Activated T-helper 9 cell treated with anti-CD3 and anti-CD28 coated beads, Interleukin-2, amount 50 U/mL, for 16 hours (primary cell): ENCODE data around the gene SCN8A.
A peak's percentile ranks its signal among the peaks of the same experiment; 100 is the strongest.
"Not testable (repeated sequence)": the region's sequence is repeated elsewhere in the genome, so short reads cannot be mapped to it uniquely, and the experiment has no call there.

Experiments used
- DNase-seq: peaks from one replicate; pipeline ENCODE4 v3.0.0-alpha.2; 2020; ENCODE audit warnings: low read depth

The SCN8A gene

DNA sequence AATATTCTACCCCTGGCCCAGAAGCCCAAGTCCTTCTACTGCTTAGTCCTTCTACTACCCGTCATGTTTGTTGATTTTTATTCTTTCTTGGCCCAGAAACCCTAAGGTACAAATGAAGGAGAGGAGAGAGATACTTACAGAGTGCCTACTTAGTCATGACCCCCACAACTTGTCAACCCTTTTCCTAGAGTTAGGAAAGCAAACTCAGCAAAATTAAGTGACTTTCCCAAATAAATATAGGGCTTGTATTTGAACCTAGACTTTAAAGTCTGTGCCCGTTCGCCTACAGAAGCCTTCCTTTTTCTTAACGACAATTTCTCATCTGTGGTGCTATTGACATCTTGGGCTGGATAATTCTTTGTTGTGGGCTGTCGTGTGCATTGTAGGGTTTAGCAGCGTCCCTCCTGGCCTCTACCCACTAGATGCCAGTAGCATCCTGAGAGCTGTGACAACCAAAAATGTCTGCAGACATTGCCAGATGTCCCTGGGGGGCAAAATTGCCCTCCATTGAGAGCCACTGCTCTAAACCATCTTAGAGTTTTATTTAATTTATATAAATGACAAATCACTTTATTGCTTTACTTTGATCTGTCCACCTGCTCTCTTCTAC, 175.1 kb downstream of the SCN8A start:
- DNase-seq = no peak

DNA sequence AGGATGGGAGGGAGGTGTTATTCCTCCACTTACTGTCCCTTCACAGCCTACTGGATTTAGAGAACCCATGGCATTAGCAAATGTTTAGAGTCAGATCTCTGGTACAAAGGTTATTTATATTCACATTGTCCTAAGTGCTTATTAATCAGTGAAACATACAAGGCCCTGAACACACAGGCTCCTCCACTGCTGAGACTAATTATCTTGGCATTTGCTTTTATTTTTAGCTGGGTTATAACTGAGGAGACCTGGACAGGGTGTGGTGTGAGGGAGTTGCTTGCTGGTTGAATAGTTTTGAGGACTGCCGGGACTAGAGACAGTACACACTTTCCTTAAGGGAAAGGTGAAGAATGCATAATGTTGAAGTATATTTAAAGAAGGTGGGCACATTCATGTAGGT, 180.0 kb downstream of the SCN8A start:
- no peak for DNase-seq

DNA sequence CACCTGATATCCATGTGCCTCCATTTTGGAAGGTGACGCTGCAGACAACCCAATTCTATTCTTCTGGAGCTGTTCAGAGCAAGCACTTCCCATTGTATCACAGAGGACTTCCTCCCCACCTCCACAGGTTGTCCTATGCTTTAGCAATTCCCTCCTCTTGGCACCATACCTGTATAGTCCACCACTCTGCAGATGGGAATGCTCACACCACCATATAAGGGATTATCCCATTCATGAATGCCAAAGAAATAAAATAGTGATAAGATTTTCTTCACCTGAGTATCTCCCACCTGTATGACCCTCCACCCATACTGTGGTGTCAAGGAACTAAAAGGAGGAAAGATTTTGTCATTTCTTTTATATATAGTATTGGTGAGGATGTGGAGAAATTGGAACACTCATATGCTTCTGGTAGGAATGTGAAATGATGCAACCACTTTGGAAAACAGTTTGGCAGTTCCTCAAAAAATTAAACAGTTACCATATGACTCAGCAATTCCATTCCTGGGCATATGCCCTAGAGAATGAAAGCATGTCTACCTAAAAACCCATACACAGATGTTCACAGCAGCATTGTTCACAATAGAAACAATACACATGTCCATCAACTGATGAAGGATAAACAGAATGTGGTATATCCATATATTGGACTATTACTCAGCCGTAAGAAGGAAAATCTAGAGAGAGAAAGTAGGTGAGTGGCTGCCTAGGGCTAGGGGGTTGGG, 182.3 kb downstream of the SCN8A start:
- DNase-seq = no peak

DNA sequence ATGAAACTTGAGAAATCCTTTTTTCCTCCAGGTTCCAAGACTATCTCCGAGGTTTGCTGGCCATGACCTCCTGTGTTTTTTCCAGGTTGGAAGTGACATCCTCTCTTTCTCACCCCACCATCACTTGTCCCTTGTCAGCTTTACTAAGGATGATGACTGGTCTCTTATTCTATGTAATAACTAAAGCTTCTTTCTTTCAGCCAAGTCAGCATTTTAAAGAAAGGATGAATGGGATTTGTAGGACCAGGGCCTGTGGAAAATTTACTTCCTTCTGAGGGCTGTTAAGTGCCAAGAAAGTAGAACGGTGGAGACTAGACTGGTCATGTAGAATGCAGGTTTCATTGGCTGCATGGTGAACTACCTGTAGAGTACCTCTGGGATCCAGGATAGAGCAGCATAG, 183.9 kb downstream of the SCN8A start:
- no peak for DNase-seq

DNA sequence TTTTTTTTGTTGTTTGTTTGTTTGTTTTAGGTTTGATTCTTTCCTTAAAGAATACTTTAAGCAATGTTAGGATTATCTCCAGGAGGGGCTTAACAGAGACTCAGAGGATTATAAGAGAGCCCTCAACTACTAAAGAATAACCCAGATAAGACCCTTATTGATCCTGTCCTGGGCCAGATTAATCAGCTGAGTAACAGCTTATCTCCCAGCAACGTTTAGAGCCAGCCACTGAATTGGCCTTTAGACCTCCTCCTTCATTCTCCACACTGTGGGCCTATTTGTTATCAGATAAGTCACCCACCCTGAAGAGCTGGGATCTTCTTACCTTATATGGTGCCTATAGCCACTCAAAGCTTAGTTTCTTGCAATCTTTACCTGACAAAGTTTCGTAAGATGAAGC, 186.4 kb downstream of the SCN8A start:
- DNase-seq = no peak

DNA sequence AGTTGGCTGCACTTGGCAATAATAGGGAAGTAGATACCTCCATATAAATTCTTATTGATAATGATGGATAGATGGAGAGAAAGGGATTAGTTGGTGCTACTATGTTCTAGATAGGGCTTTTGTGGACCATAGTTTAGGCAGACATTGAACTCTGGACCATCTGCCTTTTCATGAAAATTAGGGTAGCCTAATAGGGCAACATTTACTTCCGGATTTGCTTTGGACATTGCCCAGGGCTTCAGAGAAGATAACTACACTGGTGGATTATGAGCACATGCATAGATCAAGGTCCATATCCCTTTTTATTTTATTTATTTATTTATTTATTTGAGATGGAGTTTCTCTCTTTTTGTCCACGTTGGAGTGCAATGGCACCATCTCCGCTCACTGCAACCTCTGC, 186.9 kb downstream of the SCN8A start:
- no peak for DNase-seq

DNA sequence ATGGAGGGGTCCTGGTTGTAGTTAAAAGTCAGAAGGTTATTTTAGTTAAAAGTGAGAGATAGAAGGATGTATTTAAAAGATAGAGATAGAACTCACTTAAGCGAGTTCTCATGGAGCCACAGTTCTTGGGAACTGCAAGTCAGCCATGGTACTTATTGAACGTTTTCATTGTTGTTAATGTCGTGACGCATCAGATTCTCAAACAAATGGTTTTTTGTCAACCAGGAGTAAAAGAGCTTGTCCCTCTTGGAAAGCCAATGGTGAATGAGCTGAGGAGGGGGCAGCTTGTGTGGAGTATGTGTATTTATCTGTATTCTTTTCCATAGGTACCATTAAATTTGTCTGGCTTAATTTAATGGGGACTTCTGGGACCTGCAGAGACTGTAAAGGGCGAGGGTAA, 188.8 kb downstream of the SCN8A start:
- DNase-seq = no peak

DNA sequence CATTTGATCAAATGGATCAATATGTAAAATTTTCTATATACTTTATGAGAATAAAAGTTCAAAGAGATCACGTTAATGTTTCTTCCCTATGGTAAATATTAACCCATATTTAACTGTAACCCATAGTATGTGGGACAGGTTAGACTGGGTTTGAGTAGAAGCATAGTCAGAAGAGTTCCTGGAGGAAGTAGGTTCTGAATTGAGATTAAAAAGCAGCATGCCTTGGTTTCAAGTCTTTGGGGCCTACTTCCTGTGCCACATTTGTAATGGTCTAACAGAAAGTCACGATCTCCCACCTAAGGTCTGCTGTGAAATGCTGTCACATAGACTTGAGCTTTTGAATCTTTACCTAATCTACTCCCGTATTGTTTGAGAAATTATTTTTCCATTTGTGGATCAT, 193.7 kb downstream of the SCN8A start:
- DNase-seq = no peak

DNA sequence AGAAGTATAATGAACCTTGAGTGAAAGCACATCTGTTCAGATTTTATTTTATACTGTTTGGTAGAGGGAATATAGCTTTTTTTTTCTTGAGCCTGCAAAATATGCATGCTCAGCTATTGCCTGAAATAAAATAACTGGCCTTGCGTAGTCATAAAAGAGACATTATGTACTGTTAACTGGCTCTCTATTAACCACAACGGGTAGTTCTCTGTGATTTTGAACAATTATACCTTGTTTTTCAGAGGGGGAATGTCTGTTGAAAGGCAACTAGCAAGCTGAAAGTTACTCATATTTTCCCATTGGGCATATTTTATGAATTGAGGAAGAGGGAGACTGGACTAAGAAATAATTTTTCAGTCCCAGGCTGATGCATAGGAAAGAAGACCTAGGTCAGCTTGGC, 194.9 kb downstream of the SCN8A start:
- no peak for DNase-seq

DNA sequence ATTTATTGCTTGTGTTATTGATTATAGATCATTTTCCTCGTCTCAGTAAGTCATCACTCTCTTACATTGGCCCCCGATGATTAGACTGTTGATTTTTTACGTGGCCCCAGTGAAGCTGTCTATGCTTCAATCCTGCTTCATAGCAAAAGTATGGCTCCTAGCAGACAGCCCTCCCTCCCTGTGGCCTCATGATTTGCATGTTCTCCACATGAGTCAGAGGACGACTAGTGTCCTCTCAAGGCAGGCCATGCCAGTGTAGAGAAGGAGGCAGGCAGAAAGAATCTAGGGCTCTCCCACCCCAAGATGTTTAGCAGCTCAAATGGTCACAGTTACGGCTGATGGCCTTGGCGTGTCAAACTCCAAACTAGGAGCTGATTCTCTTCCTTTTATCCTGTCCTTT, 197.8 kb downstream of the SCN8A start:
- no peak for DNase-seq

DNA sequence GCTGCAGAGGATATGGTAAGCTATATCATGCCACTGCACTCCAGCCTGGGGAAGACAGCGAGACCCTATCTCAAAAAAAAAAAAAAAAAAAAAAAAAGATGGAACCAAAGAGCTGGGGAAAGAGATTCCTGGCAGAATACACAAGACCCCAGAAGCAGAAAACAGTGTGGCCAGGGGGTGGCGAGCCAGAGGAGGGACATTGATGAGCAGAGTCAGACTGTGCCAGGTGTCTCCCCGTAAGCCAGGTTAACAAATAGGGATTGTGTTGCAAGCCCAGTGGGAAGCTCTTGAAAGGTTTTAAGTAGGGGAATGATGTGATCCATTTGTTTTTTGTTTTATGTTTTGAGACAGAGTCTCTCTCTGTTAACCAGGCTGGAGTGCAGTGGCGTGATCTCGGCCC, 201.4 kb downstream of the SCN8A start:
- no peak for DNase-seq

DNA sequence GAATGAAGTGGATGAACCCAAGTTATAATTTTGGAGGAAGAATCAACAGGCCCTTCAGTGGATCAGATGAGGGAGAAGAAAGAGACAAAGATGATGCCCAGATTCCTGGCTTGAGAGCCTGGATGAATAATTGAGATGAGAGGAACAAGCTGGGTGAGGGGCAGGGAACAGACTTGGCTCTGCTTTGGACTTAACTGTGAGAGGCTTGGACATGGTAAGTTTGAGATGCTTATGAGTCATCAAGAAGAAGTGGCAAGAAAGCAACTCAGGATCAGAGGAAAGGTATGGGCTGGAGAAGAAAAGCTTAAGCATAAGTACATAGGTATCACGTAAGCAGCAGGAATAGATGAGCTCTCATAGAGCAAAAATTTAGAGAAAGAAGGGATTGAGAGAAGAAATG, 202.2 kb downstream of the SCN8A start:
- no peak for DNase-seq

DNA sequence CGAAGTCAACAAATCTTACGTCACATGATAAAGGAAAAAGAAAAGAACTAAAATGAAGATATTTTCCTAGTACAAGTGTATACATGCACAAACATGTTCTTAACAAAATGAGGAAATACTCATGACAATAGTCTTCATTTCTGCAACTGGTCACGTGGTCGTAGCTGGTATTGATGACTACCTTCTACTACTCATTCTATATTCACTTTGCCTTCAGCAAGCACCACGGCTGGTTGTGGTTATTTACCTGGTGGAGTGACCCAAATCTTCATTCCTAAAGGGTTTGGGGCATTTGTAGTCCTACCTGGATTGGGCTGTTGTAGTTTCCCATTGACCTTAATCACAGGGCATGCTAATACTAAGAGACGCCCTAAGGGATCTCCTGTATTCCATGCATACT, 206.3 kb downstream of the SCN8A start:
- no peak for DNase-seq

DNA sequence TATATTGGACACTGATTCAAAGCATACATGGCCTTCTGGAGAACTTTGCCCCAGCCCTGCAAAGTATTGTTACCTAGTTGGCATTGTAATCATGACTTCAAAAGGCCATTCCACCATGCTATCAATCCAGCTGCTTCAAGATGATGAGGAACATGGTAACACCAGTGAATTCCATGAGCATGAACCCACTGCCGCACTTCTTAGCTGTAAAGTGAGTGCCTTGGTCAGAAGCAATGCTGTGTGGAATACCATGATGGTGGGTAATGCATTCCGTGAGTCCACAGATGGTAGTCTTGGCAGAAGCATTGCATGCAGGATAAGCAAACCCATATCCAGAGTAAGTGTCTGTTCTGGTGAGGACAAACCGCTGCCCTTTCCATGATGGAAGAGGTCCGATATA, 207.0 kb downstream of the SCN8A start:
- DNase-seq = not testable (repeated sequence)

DNA sequence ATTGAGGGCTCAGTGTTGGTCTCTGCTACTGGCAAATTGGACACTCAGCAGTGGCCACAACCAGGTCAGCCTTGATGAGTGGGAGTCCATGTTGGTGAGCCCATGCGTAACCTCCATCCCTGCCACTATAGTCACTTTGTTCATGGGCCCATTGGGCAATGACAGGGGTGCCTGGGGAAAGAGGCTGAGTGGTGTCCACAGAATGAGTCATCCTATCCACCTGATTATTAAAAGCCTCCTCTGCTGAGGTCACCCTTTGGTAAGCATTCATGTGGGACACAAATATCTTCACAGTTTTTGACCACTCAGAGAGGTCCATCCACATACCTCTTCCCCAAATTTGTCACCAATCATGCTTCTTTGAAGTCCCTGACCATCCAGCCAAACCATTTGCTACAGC, 207.5 kb downstream of the SCN8A start:
- DNase-seq = no peak

DNA sequence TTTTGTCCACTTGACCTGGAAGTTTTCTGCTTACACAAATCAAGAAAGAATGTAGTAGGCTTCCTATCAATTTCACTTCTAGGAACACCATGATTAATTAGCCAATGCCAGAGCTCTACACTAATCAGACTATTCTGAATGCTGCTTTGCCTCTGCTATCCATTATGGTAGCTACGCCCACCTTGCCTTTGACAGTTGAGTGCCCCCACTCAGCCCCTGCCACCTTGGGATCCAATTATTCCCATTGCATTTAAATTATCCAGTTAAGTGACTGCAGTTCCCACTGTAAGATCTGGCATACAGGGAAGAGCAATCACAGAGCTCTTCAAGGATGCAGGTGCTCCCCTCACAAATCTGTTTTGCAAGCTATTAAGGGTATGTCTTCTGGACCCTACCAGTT, 210.0 kb downstream of the SCN8A start:
- DNase-seq = no peak

DNA sequence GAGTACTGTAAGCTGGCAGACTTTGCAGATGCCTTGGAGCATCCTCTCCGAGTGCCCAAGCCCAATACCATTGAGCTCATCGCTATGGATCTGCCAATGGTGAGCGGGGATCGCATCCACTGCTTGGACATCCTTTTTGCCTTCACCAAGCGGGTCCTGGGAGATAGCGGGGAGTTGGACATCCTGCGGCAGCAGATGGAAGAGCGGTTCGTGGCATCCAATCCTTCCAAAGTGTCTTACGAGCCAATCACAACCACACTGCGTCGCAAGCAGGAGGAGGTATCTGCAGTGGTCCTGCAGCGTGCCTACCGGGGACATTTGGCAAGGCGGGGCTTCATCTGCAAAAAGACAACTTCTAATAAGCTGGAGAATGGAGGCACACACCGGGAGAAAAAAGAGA, 215.9 kb downstream of the SCN8A start:
- DNase-seq = no peak

DNA sequence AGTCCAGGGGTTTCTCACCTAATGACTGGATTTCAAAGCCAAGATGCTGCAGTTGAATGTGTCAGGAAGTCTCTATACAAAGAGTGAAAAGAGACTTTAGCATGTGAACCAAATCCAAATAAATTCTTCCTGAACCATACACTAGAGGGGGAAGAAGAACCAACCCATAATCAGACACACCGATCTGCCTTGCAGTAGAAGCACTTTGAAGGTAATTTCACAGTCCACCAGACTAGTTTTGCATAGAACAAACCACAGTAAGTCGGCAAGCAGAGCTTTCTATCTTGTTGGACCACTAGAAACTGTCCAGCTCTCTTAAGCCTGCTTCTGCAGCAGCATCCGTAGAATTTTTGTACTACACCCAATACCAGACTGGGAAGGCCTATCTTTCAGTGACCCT, 218.2 kb downstream of the SCN8A start:
- DNase-seq = no peak

DNA sequence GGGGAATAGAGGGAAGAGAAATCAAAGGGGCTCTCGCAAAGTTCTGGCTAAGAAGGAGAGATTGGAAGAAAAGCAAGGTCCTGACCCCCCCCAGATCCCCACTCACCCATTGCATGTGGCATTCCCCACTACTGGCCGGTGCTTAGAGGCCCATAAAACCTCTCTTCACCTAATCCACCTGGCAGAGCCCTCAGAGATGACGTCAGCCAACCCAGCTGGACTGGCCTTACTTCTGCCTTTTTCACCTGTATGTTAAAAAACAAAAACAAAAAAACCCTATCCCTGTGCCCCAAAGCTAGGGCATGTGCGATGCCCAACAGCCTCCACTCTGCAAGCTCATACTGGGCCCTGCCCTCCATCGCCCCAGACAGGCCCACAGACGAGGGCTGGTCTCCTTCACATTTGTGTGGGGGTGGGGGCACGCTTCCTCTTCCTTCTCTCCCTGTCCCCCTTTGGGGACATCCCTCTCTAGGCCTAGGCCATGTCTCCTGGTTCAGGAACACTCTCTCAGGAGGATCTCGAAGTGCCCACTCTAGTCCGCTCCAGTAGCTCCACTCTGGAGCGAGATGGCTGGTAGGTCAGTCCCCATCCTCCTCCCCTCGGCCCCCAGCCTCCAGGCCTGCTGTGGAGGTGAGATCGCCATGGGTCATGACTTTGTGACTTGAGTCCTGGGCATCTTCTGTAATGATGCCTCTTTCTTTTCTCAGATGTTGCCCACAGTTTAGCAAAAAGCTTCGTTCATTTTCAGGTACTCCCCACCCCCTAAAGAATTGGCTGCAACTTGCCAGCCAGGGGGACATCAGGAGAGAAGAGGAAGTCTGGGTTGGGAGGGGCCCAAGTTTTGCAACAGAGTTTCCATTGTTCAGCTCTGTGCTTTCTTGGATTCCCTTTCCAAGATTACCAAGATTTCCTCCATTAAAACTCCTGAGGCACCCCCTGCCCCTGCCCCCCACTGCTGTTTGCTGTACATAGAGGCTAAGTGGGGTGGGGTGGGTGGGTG, 220.5 kb downstream of the SCN8A start:
- no peak for DNase-seq

DNA sequence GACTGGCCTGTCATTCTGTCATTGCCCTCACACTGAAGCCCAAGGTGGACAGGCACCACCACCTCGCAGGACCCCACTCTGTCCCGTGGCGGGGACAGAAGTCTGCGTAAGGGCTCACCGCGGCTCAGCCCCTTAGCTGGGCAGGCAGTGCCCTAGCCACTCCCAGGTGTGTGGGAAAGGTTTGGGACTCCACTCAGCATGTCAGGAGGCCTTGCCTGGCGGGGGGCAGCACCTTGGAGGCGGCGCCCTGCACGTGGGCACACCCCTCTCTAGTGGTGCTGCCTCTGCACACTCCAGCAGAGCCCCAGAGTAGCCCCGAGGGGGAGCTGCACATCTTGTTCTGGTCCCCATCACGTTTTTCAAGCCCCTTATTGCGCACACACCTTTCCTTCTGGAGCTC, 221.8 kb downstream of the SCN8A start:
- no peak for DNase-seq

DNA sequence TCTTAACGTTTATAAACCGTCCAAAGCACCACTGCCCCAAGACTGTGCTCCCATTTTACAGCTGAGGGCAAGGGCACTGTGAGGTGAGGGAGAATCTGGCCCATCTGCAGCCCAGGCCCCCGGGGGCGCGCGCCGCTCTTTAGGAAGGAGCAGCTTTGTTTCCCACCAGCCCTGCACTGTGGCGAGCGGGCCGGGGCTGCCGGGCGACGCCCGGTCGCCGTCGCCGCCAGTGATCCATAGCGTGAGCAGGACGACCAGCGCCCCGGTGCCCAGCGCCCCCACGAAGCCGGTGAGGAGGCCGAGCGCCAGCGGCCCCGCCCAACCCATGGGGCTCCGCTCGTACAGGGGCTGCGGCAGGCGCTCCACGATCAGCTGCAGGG, 222.9 kb downstream of the SCN8A start:
- no peak for DNase-seq

DNA sequence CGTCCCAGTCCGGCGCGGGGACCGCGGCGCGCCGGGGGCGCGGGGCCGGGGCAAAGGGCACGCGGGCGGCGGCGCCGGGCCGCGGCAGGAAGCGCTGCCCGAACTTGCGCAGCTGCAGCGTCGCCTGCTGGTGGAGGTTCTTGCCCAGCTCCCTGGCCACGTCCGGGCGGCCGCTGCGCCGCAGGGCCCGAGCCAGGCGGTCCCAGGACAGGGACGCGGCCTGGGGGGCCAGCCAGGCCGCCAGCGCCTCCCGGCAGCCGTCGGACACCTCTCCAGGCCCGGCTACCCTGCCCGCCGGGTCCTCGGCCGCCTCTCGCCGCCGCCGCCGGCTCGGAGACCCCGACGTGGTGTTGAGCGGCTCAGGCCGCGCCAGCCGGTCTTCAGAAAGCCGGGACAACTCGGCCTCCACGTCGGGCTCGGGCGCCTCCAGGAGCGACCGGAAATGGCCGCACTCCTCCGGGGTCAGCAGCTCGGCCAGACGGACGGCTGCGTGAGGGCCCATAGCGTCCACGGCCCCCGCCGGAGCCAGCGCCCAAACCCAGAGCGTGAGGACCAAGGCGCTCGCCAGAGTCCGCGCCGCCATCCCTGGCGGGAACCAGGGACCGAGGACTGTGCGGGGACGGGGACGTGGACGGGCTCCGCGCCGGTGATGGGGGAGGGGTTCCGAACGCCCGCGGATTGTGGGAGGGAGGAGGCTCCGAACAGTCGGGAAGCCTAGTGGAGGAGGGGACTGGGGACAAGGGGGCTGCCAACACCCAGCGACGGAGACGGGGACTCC, 223.5 kb downstream of the SCN8A start:
- peak; percentile 49 for DNase-seq
